NCI-H526 treated with DMSO at 0.1 percent for 48 hours (cell line): ENCODE measurements around the gene NECAP2.

Experiments
- DNase-seq: peaks from one replicate; lab custom pipeline; 2025; lab: John Stamatoyannopoulos, UW

Gene NECAP2

GRCh38 chr1:16440470-16441281 is at the start of gene NECAP2:
NECAP2 (plus strand) TSS chr1:16440724; CDS start chr1:16440762, 38 bp downstream.
- DNase-seq: peak; percentile 92

GRCh38 chr1:16391411-16391810 is 49.1 kb upstream of the NECAP2 start:
- DNase-seq: no peak

- DNase-seq: no peak
Observed at GRCh38 chr1:16392740-16393569, 47.6 kb upstream of the NECAP2 start.

- DNase-seq: no peak
Observed at GRCh38 chr1:16393570-16394521, 46.7 kb upstream of the NECAP2 start.

- no peak for DNase-seq
Observed at GRCh38 chr1:16394977-16395376, 45.5 kb upstream of the NECAP2 start.

GRCh38 chr1:16396591-16396990 is 43.9 kb upstream of the NECAP2 start:
- DNase-seq: no peak

GRCh38 chr1:16397120-16397519 is 43.4 kb upstream of the NECAP2 start:
- no peak for DNase-seq

GRCh38 chr1:16398371-16398953 is 42.1 kb upstream of the NECAP2 start:
- no peak for DNase-seq

GRCh38 chr1:16402742-16403141 is 37.8 kb upstream of the NECAP2 start:
- DNase-seq: no peak

- DNase-seq: no peak
Observed at GRCh38 chr1:16405441-16405840, 35.1 kb upstream of the NECAP2 start.

- DNase-seq: no peak
Observed at GRCh38 chr1:16406868-16407267, 33.7 kb upstream of the NECAP2 start.

- no peak for DNase-seq
Observed at GRCh38 chr1:16409536-16410152, 30.9 kb upstream of the NECAP2 start.

GRCh38 chr1:16410803-16411202 is 29.7 kb upstream of the NECAP2 start:
- DNase-seq: no peak

GRCh38 chr1:16413191-16413590 is 27.3 kb upstream of the NECAP2 start:
- no peak for DNase-seq

GRCh38 chr1:16418823-16419425 is 21.6 kb upstream of the NECAP2 start:
- no peak for DNase-seq

- DNase-seq: no peak
Observed at GRCh38 chr1:16420424-16421118, 20.0 kb upstream of the NECAP2 start.

- no peak for DNase-seq
Observed at GRCh38 chr1:16421201-16421600, 19.3 kb upstream of the NECAP2 start.

- DNase-seq: no peak
Observed at GRCh38 chr1:16422041-16422440, 18.5 kb upstream of the NECAP2 start.

GRCh38 chr1:16425125-16426025 is 15.1 kb upstream of the NECAP2 start:
- no peak for DNase-seq
